HG03103 (cell line): ENCODE results near the gene MYLK.
"Not testable (repeated sequence)": the region's sequence is repeated elsewhere in the genome, so short reads cannot be mapped to it uniquely, and the experiment has no call there.

Experiments
- ATAC-seq: cut with Tn5 transposase; IDR thresholded peaks from one replicate; pipeline ENCODE4 v1.9.1; 2021; ENCODE audit warnings: low read depth; ENCODE audit not compliant: unreplicated experiment

The MYLK gene

DNA sequence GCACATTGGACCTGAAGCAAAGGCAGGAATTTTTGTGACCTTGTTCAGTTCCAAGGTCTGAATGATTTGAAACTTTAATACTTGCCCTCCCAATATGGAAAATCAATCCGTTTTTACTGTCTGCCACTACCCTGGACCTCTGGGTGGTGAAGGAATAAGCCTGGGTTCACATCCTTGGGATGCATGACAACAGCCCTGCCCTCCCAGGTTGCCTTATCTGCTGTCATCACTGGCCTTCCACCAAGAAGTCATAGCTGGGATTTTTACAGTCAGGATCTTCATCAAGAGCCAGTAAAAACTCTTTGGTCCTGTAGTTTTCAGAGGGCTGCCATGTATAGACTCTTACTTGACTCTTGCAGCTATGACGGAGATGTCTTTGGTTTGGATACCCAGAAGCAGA, 128.6 kb downstream of the MYLK start:
- ATAC-seq, result no peak

DNA sequence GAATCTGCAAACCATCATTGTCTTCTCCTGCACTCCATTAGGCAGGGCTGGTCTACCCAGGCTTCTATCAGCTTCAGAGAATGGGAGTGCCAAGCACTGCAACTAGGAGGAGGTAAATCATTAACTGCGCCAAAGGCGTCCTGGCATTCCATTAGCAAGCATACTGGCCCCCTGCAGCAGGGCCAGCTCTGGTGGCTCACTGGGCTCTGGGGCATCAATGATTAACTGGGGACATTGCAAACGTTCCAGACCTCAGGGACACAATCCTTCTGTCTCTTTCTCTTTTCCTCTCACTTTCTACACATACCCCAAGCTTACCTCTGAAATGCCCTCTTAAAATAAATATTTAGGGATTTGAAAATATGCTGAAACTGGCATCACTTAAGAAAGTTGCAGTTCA, 129.0 kb downstream of the MYLK start:
- no peak for ATAC-seq

DNA sequence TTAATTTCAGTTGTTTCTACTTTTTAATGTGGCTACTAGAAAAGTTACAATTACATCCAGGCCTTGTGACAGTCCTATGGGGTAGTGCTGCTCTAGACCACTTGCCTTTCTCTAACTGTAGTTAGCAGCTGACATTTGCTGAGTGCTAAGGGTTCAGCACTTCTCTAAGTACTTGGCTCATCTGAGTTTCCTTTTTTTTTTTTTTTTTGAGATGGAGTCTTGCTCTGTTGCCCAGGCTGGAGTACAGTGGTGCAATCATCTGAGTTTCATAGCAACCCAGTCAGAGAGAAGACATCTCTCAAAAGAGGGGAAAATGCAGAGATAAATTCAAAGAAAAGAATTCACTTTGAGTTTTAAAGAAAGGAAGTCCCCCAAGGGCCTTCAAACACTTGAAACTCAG, 130.8 kb downstream of the MYLK start:
- no peak for ATAC-seq

DNA sequence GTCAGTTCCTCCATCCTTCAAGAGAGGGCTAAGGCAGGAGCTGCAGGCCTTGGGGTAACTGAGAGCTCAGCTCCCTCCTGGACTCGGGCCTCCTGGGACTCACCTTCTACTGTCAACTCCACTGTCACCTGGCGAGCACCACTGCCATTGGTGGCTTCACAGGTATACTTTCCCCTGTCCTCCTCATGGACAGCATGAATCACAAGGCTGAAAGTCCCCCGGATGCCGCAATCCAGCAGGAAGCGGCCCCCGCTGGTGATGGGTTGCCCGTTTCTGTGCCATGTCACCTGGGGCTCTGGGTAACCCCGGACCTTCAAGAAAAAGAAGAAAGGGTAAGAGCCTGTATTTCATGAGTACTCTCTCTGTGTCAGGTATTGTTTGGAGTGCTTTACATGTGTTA, 131.9 kb downstream of the MYLK start:
- no peak for ATAC-seq

DNA sequence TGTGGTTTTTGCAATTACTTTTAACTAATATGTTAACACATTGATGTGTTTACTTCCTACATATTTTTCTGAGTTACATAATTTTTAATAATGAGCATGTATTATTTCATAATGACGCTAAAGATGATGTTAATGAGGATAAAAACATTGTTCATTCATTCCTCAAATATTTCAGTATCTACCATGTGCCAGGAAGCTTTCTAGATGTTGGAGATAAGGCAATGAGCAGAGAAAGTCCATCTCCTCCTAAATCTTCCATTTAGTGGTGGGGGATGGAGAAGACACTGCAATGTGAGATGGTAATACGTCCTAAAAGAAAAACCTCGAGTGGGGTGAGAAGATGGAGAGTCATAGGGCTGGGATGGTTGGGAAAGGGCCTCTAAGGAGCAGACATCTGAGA, 132.7 kb downstream of the MYLK start:
- ATAC-seq, result no peak

DNA sequence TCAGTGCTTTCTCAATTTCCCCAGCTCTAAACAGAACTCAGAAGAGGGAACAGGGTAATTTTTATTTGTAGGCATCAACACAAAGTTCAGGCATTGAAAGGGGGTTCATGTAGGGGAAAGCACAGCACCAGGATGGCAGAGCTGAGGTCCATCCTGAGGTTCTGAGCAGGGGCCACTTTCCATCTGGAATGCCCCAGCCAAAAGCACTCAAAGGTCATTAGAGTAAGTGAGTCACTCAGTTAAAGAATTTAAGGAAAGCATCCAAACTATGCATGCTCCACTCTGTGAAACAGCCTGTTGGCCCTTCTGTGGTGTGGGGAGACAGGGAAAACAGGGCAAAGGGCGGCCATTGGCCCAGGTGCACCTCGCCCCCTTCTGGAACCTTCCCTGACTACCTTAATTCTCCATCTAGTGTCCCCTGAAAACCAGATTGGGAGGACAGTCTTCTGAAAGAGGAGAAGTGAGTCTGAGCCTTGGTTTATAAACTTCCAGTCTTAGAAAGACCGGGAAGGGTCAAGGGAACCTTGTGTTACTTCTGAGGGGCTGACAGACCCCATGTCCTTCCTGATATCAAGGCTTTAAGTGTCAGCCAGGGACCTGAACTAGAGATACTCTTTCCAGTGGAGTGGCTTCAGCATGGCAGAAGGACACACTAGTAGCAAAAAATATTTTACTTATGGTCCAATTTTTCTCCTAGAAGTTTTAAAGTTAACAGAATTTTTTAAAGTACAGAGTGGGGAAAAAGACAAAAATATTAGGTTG, 133.3 kb downstream of the MYLK start:
- no peak for ATAC-seq

DNA sequence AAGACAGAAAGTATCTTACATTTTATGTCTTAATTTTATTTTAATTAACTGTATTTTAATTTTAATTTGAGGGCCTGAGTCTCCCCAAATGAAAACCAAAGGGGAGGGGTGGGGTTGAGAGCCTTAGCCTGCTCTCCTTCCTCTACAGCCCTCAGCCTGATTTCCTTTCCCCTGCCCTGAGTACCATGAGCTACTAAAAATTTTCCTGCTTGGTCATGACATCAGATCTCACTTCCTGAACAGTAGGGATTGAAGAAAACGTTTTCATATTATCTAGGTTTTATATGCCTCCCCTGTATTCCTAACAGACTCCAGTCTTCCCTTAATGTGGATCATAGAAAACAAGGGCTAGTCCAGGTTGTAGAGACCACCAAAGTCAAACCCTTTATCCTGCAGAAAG, 133.9 kb downstream of the MYLK start:
- no peak for ATAC-seq

DNA sequence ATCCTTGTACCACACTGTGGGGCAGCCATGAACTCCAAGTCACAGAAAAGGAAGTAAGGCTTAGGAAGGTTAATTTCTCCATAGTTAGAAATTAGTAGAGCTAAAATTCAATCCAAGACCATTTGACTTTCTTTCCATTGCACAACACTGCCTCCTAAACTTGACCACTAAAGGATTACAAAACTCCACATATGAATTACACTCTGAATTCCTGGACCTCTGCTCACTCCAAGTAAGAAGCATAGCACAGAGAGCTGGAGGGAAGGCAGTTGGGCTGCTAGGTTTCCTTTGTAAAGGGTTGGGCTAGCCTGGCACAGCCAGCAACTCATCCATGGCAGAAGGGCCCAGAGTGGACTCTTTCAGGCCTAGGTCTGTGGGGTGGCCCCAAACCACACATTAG, 134.4 kb downstream of the MYLK start:
- no peak for ATAC-seq

DNA sequence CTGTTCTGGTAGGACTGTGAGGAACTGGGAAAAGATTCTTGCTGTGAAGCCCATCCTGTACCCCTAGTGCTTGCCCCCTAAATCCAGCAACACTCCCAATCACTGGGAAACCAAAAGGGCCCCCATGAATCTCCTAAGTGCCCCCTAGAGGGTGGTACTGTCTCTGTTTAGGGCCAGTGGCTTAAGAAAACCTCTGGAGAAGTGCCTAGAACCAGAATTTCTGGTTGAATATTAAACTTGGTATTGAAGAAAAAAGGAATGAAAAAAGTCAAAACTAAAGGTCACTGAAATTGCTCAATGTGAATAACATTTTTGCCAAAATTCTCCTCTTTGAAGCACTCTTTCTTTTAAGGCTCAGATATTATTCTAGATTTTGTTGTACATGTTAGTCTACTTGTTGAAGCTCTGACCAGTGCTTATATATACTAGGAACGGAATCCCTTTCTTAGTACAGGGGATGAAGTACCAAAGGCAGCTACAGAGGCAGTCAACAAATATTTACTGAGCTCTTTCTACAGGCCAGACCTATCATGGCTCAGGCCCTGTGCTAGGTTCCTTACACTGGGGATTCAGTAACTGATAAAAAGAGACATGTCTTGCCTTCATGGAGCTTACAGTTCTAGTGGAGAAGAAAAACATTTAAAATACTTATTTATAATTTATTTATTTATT, 138.8 kb downstream of the MYLK start:
- no peak for ATAC-seq

DNA sequence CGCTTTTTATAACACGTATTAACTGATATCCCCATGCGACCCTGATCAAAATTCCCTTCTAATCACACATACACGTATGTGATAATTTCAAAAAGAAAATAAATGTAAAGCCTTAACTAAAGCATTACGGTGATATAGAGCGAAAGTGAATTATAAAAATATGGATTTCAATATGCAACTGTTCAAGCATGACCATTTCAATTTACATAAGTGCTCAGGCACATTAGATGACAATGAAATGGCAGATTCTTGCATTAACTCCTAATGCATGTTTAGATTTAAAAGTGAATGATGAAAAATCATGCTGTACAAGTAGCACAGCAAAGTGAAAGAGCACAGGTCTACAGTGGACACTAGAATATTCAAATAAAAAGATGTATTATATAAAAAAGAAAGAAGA, 140.1 kb downstream of the MYLK start:
- ATAC-seq, result no peak

DNA sequence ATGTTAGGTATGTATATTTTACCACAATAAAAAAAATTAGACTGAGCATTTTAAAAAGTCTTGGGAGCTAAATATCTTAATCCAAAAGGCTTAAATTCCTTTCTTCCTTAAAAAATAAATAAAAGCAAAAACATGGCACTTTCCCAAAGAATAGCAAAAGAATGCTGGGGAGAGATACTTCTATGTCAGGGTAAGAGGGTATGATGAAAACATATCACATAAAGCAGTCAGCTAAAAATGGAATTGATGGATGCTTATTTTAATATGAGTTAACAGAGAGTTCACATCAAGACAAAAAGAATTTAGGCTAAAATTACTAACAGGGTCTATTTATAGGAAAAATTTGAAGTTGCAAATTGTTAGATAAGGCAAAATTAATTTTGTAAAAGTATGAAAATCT, 141.0 kb downstream of the MYLK start:
- no peak for ATAC-seq

DNA sequence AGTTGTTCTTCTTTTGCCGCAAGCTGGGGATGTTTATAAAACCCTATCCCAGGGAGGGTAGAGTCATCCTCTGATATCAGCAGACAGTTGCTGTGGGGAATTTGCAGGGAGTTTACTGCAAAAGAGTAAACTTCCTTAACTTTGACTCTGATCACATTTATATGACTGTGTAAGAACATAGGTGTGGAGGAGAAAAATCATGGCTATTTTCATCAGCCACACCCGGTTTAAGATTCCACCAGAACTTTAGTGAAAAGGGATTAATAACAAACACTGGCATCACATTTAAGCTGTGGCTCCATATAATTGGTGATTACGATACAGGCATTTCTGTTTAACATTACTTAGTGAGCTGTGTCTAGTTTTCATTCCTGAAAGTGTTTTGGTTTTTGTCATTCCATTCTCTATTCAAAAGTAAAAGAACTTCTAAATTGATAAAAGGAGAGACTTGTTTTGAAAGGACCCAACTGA, 143.1 kb downstream of the MYLK start:
- ATAC-seq, result no peak

DNA sequence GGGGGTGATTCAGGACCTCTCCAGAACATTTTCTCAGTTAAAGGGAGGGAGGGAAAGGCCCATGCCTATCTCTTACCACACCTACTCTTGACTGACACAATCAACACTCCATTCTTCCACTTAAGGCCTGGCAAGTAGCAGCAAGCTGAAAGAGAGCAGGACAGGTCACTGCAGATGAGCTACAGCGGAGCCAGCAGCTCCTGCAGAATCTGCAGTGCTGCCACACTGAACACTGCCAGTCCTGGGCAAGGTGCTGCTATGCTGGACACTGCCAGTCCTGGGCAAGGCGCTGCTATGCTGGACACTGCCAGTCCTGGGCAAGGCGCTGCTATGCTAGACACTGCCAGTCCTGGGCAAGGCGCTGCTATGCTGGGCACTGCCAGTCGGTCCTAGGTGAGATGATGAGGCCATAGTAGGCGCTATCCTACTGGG, 143.7 kb downstream of the MYLK start:
- ATAC-seq, result no peak

DNA sequence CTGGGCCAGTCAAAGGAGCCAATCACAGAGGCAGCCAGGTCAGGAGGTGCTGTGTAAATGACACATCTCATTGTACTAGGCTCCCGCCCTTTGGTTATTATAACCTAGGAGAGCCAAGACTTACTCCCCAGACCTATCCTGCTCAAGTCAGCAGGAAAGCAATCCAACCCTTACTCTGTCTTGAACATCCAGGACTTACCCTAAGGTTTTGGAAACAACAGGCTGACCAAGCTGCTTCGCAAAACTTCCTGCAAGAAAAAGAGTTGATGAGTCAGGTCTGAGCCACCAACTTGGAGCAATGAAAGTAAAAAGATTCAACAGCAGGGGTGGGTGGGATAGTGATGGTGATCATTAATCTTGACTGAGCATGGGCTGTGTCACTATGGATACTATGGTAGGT, 144.4 kb downstream of the MYLK start:
- ATAC-seq, result no peak

DNA sequence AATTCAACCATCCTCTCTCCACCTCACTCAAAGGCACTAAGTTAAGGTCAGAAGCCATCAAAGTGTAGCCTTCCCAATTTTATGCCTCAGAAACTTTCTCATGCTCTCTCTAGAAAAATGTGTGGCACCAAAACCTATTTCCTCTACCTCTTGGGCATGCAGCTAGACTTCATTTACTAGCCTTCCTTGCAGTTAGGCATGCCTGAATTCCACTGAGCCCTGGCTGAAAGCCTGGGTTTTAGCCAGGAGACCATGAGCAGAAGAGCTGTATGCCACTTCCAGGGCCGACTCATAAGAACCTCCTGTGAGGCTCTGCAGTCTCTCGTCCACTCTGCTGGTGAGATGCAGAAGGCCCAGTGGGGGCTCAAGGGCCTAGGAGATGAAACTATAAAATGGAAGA, 145.0 kb downstream of the MYLK start:
- no peak for ATAC-seq

DNA sequence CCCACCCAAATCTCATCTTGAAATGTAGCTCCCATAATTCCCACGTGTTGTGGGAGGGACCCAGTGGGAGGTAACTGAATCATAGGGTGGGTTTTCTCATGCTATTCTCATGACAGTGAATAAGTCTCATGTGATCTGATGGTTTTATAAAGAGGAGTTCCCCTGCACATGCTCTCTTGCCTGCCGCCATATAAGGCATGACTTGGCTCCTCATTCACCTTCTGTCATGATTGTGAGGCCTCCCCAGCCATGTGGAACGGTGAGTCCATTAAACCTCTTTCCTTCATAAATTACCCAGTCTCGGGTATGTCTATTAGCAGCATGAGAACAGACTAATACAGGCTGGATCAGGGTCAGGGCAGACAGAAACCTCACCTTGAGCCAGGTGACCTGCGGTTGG, 145.6 kb downstream of the MYLK start:
- not testable (repeated sequence) for ATAC-seq

DNA sequence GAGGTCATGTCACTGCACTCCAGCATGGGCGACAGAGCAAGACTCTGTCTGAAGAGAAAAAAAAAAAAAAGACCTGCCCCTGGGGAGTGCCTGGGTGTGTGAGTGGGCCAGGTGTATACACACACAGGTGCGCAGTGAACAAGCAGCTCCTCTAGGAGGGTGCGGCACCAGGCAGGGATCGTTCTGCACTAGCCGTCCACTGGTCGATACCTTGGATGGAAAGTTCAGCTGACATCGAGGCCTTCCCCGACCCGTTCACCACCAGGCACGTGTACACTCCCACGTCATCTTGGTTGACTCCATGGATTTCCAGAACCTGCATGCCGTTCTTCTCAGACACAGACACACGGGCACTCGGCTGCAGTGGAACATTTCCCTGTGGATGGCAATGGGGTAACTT, 147.0 kb downstream of the MYLK start:
- ATAC-seq, result no peak

DNA sequence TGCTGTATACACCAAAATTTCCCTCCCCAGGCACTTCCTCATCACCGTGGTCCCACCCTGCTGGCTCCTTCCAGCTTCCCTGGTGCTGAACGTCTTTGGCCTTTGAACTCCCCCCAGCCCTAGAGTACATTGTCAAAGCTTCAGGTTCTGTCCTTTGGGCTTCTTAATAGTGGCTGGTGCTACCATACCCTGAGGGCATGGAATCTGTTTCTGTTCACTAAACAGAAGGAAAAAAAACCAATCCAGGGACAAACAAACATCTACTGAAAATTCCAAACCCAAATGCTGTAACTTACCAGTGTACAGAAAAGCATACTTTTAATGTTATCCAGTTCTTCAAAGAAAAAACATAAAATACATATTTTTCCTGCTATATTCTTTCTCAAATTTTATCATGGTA, 148.7 kb downstream of the MYLK start:
- ATAC-seq, result no peak

DNA sequence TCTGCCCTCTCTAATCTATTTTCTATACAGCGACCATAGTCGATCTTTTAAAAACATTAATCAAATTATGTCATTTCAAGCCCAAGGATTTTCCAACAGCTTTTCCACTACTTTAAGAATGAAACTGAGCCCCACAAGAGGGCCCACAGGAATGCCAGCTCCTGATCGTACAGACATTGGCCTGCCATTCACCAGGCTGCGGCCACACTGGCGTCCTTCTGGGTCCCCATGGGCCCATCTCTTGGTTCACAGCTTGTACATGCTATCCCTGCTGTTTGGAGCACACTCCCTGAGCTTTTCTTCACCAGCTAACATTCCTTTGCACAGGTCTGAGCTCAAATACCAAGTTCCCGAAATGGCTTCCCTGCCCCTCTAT, 149.6 kb downstream of the MYLK start:
- no peak for ATAC-seq

DNA sequence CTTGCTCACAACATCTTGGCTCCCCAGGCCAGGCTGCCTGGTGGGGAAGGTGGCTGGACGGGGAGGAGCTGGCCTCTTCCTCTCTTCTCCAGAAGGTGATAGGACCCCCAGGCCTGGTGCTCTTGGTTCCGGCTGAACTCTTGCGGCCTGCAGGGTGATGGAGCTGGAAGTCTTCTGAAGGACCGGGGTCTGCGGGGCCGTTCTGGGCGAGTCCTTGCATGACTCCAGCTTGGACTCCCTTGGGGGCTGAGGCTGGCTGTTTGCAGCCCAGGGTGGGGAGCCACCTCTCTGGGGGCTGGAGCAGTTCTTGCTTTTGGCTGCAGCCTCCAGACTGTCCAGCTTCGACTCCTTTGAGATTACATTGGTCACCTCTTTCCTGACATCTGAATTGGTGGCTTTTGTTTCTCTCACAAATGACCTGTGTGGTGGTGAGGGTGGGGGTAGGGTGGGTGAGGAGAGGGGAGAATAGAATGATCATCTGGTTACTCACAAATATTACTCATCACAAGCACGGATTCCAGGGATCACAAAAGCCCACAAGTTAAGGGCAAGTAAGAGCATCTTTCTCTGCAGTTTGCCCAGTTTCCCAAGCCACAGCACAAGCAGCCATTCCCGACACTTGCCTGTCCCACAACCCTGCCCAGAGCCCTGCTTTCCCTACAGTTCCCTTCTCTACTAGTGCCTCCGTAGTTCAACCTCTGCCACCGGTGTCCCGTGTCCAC, 150.2 kb downstream of the MYLK start:
- ATAC-seq, result no peak

DNA sequence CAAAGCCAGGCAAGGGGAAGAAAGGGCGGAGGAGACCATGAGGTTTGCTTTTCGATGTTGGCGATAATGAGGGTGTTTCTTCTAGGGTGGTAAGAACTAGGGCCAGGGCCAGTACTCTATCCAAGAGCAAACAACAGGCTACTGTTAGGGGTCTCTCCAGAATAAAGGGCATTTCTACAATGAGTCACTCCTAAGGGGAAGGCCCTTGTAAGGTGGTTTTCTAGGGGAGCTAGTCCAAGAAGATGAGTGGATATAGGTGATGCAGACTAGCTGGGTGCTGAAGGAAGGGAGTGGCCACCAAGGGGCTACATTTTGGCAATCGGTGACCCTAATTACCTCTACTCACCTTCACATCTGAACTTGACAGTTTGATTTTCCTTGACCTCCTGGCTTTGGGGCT, 150.8 kb downstream of the MYLK start:
- ATAC-seq, result no peak

DNA sequence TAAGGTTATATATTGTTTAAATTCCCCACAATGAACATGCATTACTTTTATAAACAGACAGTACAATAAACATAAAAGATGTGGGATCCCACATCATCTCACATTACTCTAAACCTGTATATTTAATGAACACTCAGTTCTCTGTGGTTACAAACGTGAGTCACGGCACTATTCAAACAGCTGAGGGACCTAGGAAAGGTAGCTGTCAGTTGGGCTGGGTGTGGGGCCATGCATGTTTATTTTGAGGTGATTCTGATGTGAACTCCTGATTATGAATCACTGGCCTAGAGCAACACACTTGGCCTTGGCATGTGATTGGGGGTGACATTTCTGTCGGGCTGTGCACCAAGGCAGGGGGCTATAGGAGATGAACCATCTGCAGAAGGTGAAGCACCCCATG, 151.7 kb downstream of the MYLK start:
- no peak for ATAC-seq
